GM12864 (cell line): Measurements from ENCODE around the gene GRID1.
"Not testable (repeated sequence)": the region's sequence is repeated elsewhere in the genome, so short reads cannot be mapped to it uniquely, and the experiment has no call there.

ENCODE experiments used
- DNase-seq: peaks from one replicate; pipeline ENCODE4 v3.0.0-alpha.2; 2011; ENCODE audit warnings: low read depth
- H3K4me3 ChIP-seq: 2 replicates; pipeline ENCODE4 v1.5.1; 2011; ENCODE audit warnings: mild to moderate bottlenecking, low read depth, low read length, control low read depth
- TF ChIP-seq, protein P1 (sequence below): IDR thresholded peaks from 2 replicates; pipeline ENCODE4 v1.5.1; 2011; ENCODE audit warnings: low read depth, mild to moderate bottlenecking, moderate library complexity, low read length, control low read depth, inconsistent platforms; ENCODE audit errors: missing control alignments

Gene GRID1

DNA sequence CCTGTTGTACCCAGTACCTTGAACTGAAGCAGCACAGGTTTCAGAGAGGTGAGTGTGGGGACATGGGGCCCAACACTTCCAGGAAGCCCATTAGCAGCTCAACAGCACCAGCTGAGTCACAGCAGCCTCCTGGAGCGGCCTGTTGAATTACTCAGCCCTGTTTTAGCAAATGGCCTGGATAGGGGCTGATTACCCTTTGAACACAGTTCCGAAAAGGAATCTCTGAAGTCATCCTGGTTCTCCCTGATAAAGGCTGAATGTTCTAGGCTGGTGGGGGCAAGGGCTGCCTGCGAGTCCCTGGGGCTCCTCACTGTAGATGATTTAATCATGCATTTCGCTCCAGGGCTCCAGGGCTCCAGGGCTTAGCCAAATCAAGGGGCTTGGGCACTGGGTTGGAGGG is 287.5 kb downstream of the GRID1 start:
- DNase-seq = no peak

DNA sequence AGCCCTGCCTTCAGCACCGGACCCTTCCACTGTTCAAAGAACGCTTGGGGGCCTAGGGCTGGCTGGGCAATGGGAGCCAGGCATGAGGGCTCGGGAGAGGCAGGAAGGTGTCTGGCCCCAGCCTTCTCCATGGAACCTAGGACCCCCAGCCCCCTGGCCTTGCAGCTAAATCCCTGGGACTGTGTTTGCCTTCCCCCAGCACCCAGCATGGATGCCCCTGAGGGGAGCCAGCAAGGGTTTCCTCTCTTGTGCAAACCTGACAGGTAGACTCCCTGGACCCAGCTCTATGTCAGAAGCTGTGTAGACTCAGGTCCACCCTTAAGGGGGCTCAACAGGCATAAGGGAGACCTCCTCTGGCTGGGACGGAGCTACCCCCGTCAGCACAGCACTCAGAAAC is 288.0 kb downstream of the GRID1 start:
- DNase-seq = no peak
- TF ChIP-seq, protein P1, sequence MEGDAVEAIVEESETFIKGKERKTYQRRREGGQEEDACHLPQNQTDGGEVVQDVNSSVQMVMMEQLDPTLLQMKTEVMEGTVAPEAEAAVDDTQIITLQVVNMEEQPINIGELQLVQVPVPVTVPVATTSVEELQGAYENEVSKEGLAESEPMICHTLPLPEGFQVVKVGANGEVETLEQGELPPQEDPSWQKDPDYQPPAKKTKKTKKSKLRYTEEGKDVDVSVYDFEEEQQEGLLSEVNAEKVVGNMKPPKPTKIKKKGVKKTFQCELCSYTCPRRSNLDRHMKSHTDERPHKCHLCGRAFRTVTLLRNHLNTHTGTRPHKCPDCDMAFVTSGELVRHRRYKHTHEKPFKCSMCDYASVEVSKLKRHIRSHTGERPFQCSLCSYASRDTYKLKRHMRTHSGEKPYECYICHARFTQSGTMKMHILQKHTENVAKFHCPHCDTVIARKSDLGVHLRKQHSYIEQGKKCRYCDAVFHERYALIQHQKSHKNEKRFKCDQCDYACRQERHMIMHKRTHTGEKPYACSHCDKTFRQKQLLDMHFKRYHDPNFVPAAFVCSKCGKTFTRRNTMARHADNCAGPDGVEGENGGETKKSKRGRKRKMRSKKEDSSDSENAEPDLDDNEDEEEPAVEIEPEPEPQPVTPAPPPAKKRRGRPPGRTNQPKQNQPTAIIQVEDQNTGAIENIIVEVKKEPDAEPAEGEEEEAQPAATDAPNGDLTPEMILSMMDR = no peak
- H3K4me3 ChIP-seq = no peak overlapping the region

More for the DNA sequence above, 287.5 kb downstream of the GRID1 start:
- no peak overlapping the region for H3K4me3 ChIP-seq
- TF ChIP-seq, protein P1 = no peak

DNA sequence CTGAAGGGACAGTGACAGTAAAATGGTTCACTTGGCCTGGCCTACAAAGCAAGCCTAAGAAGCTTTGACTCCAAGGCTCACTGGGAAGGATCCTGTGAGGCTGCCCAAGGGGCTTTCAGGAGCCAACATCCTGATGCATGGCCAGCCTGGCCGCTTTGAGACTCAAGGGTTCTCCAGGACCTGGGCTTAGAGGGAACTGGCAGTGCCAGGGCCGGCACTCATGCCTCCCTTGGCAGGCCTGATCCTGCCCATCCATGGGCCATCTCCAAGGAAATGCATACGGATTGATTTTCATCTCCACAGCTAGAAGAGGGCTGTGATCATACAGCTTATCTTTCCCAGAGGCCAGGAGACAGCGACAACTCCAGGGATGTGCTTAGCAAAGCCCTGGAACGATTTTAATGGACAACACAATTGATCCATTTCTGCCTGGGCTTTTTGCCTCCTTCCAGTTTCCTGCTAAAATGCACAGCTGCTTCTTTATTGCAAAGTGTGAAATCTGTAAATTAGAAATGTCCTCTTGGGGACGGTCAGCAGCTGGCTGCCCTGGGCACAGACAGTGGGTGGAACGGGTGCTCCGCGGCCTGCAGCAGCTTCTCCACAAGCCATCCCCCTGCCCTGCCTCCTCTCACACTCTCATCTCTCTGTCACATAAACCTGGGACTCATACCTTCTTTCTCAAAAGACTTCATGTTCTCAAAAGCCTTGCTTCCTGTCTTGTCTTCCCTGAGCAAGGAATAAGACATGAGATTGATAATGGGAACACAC is 288.5 kb downstream of the GRID1 start:
- H3K4me3 ChIP-seq = no peak overlapping the region
- TF ChIP-seq, protein P1 = no peak
- DNase-seq = no peak

DNA sequence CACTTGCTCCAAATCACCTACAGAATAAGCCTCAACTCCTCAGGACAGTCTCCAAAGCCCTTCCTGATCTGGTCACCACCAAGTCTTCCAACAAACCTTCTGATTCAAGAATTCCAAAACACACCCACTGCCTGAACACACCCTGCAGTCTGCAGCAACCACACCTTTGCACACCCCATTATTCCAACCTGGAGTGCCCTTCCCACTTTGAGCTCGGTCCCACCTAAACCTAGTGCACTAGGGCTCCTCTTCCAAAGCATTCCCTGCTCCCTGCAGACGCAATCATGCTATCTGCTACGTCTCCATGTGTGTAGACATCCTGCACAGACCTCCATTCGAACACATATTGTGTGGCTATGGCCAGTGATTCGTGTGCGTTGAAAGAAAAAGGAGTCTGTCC is 289.3 kb downstream of the GRID1 start:
- no peak overlapping the region for H3K4me3 ChIP-seq
- TF ChIP-seq, protein P1 = no peak
- no peak for DNase-seq

DNA sequence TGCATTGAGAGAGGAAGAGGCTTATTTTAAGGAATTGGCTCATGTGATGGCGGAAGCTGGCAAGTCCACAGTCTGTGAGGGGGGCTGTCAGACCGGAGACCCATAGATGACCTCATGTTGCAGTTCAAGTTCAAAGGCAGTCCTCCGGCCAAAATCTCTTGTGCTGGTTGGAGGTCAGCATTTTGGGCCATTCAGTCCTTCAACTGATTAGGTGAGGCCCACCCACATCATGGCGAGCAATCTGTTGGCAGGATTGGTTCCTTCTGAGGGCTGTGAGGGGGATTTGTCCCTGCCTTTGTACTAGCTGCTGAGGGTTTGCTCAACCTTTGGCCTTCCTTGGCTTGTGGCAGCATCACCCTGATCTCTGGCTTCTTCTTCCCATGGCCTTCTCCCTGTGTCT is 290.1 kb downstream of the GRID1 start:
- DNase-seq, H3K4me3 ChIP-seq: not testable (repeated sequence)

DNA sequence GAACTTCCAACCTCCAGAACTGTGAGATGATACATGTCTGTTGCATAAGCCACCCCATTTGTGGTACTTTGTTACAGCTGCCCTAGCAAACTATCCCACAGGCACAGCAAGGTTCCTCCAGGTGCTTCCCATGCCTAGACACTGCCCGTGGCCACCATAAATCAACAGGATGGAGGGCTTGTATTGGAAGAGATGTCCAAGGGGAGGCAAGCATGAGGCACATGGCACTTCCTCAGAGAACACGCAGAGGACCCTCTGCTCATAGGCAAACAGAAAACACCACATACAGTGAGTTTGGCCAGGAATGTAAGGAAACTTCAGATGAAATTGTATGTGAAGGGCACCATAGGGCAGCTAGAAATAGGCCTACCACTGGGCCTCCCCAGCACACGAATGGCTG is 291.1 kb downstream of the GRID1 start:
- no peak overlapping the region for H3K4me3 ChIP-seq
- TF ChIP-seq, protein P1 = no peak
- DNase-seq = no peak

DNA sequence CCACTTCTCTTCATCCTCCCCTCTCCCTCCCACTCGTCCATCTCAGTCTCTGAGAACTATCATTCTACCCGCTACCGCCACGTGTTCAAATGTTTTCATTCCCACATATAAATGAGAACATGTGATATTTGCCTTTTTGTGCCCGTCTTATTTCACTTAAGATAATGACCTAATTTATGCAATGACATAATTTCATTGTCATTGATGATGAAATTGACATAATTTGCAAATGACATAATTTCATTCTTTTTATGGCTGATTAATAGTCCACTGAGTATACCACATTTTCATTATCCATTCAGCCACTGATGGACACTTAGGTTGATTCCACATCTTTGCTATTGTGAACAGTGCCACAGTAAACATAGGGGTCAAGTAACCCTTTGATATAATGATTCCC is 292.3 kb downstream of the GRID1 start:
- no peak overlapping the region for H3K4me3 ChIP-seq
- TF ChIP-seq, protein P1 = no peak
- DNase-seq = no peak
